CD4-positive, alpha-beta T cell treated with Interleukin-4 for 1 hour (primary cell): ENCODE measurements around the gene TGM5.
A peak's percentile ranks its signal among the peaks of the same experiment; 100 is the strongest.

Experiments used
- DNase-seq, 2 donors: peaks; one replicate each; pipeline ENCODE4 v3.0.0-alpha.2; 2020 to 2022

TGM5 gene

GRCh38 chr15:43189296-43189695 is 77.4 kb downstream of the TGM5 start:
- DNase-seq = no peak

- peak in 1 of 2 donors; percentile 67 for DNase-seq
Observed at GRCh38 chr15:43187544-43188155, 79.1 kb downstream of the TGM5 start.

- no peak for DNase-seq
Observed at GRCh38 chr15:43186003-43186353, 80.8 kb downstream of the TGM5 start.

- DNase-seq = peak; percentile 93
Observed at GRCh38 chr15:43185157-43186002, 81.3 kb downstream of the TGM5 start, which contains the start of gene CCNDBP1. CCNDBP1 (plus strand) TSS chr15:43185403; CDS start chr15:43185499, 96 bp downstream.

GRCh38 chr15:43184407-43185124 is 82.2 kb downstream of the TGM5 start:
- no peak for DNase-seq

- DNase-seq = no peak
Observed at GRCh38 chr15:43183270-43183669, 83.5 kb downstream of the TGM5 start.
